LNCAP (cell line): ENCODE measurements around the gene KIAA0513.

Experiments used
- TF ChIP-seq, protein P1 (sequence below): fragments of 450-650 bp; IDR thresholded peaks from 2 replicates; pipeline ENCODE4 v1.5.1; 2017; ENCODE audit warnings: mild to moderate bottlenecking

Gene KIAA0513

DNA sequence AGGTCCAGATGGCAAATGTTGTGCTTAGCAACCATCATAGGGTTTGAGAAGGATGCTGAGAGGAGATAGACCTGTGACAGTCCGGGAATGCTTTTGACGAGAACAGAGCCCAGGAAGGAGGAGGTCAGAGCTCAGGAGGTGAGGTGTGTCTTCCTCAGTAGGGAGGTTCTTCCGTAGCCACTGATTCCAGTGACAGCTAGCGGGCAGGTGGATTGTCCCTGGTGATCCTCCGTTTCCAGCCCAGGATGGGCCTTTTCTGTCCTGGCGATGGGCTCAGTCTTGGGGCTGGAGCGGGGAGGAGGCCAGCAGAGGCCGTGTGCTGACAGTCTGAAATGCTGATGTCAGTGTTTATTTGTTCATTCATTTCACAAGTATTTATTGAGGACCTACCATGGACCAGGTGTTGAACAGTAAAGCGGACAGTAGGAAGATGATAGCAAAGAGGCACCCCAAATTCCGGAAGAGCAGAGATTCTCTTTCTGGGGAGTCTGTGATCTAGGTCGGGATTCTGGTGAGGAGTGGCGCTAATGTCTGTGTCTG, 38.8 kb downstream of the KIAA0513 start:
- TF ChIP-seq, protein P1, sequence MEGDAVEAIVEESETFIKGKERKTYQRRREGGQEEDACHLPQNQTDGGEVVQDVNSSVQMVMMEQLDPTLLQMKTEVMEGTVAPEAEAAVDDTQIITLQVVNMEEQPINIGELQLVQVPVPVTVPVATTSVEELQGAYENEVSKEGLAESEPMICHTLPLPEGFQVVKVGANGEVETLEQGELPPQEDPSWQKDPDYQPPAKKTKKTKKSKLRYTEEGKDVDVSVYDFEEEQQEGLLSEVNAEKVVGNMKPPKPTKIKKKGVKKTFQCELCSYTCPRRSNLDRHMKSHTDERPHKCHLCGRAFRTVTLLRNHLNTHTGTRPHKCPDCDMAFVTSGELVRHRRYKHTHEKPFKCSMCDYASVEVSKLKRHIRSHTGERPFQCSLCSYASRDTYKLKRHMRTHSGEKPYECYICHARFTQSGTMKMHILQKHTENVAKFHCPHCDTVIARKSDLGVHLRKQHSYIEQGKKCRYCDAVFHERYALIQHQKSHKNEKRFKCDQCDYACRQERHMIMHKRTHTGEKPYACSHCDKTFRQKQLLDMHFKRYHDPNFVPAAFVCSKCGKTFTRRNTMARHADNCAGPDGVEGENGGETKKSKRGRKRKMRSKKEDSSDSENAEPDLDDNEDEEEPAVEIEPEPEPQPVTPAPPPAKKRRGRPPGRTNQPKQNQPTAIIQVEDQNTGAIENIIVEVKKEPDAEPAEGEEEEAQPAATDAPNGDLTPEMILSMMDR, result no peak

DNA sequence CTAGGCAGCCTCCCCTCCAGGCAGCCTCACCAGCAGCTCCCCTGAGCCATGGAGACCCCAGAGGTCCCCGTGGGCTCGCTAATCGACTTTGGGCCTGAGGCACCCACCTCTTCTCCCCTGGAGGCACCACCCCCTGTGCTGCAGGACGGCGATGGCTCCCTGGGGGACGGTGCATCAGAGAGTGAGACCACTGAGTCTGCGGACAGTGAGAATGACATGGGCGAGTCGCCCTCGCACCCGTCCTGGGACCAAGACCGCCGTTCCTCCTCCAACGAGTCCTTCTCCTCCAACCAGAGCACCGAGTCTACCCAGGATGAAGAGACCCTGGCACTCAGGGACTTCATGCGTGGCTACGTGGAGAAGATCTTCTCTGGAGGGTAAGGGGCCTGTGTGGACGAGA, 39.4 kb downstream of the KIAA0513 start:
- TF ChIP-seq, protein P1, result no peak

DNA sequence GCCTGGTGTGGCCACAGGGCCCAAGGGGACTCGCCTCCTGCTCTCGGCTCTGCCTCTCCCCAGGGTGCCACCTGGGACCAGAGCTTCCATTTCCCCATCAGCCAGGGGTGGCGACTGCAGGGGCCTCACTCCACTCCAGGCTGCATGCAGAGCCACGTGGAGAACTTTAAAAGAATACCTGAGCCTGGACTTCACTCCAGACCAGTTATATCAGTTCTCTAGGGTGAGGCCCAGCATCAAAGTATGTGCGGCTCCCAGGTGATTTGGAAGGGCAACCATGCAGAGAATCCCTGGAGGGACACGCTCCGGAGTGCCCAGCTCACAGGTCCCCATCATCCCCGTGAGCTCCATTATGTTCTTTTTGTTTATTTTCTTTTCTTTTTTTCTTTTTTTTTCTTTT, 39.8 kb downstream of the KIAA0513 start:
- TF ChIP-seq, protein P1, result no peak

DNA sequence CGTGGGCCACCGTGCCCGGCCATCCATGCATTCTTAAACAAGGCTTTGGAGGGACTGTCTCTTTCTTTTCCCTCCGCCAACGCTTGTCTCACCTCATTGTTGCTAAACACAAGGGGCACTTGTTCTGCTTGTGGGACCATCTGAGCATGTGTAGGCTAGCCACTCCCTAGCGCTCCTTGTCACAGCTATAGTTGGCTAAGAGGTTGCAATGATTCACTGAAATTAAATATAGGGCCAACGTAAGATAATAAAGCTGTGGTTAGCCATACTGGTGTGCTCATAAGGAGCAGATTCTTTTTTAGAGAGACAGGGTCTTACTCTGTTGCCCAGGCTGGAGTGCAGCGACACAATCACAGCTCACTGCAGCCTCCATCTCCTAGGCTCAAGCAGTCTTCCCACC, 41.2 kb downstream of the KIAA0513 start:
- TF ChIP-seq, protein P1, result no peak

DNA sequence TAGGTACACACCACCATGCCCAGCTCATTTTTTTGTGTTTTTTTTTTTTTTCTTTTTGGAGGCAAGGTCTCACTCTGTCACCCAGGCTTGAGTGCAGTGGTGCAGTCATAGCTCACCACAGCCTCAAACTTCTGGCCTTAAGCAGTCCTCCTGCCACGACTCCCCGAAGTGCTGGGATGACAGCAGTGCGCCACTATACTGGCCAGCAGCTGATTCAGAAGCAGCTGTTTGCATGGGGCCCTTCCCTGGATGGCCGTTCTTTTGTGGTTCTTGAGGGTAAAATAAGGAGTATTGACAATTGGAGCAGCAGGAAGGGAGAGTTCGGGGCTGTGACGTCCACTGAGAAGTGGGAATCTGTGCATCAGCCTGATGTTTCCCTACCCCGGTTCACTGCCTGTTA, 41.6 kb downstream of the KIAA0513 start:
- TF ChIP-seq, protein P1, result no peak

DNA sequence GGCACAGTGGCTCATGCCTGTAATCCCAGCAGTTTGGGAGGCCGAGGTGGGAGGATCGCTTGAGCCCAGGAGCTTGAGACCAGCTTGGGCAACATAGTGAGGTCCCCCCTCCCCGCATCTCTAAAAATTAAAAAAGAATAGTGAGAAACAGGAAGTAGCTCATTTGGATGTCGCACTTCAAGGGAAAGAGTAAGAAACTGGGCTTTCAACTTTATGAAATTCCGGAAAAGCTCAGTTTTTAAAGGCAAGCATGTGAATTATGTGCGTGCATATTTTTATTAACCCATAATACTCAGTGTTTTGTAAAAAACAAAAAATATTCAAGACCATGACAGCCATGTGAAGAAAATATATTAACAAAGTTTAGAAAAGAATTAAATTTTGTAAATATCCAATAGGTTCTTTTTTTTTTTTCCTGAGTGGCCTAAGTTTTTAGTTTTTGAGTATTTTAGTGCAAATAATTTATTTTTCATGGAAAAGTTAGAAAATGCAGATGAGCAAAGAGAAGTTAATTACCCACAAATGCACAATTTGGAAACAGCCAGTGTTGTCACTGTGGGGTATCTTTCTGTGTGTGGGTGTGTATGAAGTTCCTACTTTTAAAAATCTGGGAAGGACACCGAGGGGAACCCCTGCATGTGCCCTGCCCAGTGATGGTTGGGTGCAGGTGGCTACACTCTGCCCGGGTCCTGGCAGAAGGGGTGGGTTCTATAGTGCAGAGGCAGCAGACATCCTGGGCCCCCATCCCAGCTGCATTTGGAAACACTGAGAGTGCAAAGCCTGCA, 44.7 kb downstream of the KIAA0513 start:
- TF ChIP-seq, protein P1, result no peak

DNA sequence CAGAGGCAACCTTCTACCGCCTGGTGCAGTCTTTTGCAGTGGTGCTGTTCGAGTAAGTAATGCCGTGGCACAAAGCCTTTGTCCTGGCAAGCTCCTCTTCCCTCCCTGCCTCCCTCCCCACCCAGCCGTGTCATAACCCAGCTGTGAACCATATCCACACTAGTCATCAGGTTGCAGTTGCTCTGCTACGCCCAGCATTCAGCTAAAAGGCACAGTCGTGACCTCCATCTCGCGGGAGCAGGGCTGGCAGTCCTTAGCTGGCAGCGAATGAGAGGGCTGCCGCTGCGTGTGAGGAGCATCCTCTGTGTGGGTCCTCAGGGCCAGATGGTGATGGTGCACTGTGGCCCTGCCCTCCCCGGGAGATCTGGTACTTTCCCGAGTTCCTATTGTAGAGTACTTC, 45.4 kb downstream of the KIAA0513 start:
- TF ChIP-seq, protein P1, result no peak
